SK-N-SH (cell line): ENCODE data around the gene DCDC2. TPM values are rescaled to one million over a fixed set of nuclear protein-coding genes. Genes with fewer than 3 reads are reported as not detected.

ENCODE experiments used
- CTCF ChIA-PET: fragments of 300-600, 350-600 bp; formaldehyde crosslinking; extraction: SDS; loops from one replicate; lab custom pipeline; 2021; lab: Yijun Ruan, JAX
- POLR2A ChIA-PET: fragments of 350-600 bp; sonication (Branson Sonifier 250); formaldehyde crosslinking; extraction: SDS; loops from one replicate; lab custom pipeline; 2020; ENCODE audit warnings: antibody characterized with exemption, inconsistent platforms; lab: Yijun Ruan, JAX
- DNase-seq: peaks from one replicate; pipeline ENCODE4 v3.0.0; 2012
- H2AFZ ChIP-seq: fragments of 200-600 bp; sonication (generic); 2 replicates; pipeline ENCODE4 v1.8.1; 2016; ENCODE audit warnings: antibody characterized with exemption, mild to moderate bottlenecking, low read depth
- H3F3A ChIP-seq: fragments of 200-600 bp; sonication (generic); replicated peaks from 2 replicates; pipeline ENCODE3; 2016; ENCODE audit warnings: antibody characterized with exemption, mild to moderate bottlenecking; ENCODE audit not compliant: insufficient read depth
- H3K27ac ChIP-seq, 2 experiments: fragments of 200-500 bp in 1 of 2; fragments of 200-600 bp in 1 of 2; sonication (Bioruptor generic) in 1 of 2; sonication (generic), shearing (Covaris generic) in 1 of 2; 2 replicates each; pipeline versions ENCODE4 v1.5.1 to v1.6.1; 2014 to 2016; ENCODE audit warnings: low read depth in 2 of 2, inconsistent platforms in 1 of 2, low read length in 1 of 2, mild to moderate bottlenecking in 1 of 2, mixed read lengths in 1 of 2
- H3K27me3 ChIP-seq: fragments of 200-600 bp; sonication (generic), shearing (Covaris generic); 2 replicates; pipeline ENCODE4 v1.6.1; 2016; ENCODE audit warnings: mixed run types; ENCODE audit not compliant: insufficient read depth
- H3K36me3 ChIP-seq, 2 experiments: fragments of 200-500 bp in 1 of 2; fragments of 200-600 bp in 1 of 2; sonication (Bioruptor generic) in 1 of 2; sonication (generic) in 1 of 2; replicated peaks in 1 of 2; 2 replicates each; pipeline versions ENCODE3 to v1.5.1; 2014 to 2016; ENCODE audit warnings: low read length in 1 of 2, mild to moderate bottlenecking in 1 of 2; ENCODE audit not compliant: insufficient read depth in 2 of 2, control insufficient read depth in 1 of 2
- H3K4me1 ChIP-seq, 2 experiments: fragments of 200-500 bp in 1 of 2; fragments of 200-600 bp in 1 of 2; sonication (Bioruptor generic) in 1 of 2; sonication (generic), shearing (Covaris generic) in 1 of 2; 2 replicates each; pipeline versions ENCODE4 v1.5.1 to v1.6.1; 2014 to 2016; ENCODE audit warnings: low read depth in 1 of 2, low read length in 1 of 2, mixed run types in 1 of 2; ENCODE audit not compliant: insufficient read depth in 2 of 2, control insufficient read depth in 1 of 2
- H3K4me2 ChIP-seq: fragments of 200-600 bp; sonication (generic), shearing (Covaris generic); 2 replicates; pipeline ENCODE4 v1.6.1; 2017; ENCODE audit warnings: mixed run types
- H3K4me3 ChIP-seq, 2 experiments: fragments of 200-500 bp in 1 of 2; fragments of 200-600 bp in 1 of 2; sonication (Bioruptor generic) in 1 of 2; sonication (generic), shearing (Covaris generic) in 1 of 2; 2 replicates each; pipeline versions ENCODE4 v1.5.1 to v1.8.1; 2014 to 2016; ENCODE audit warnings: low read depth in 2 of 2, inconsistent platforms in 1 of 2, low read length in 1 of 2, mild to moderate bottlenecking in 1 of 2, mixed read lengths in 1 of 2, moderate library complexity in 1 of 2
- H3K79me2 ChIP-seq: fragments of 200-600 bp; sonication (generic); 2 replicates; pipeline ENCODE4 v1.8.1; 2017; ENCODE audit warnings: mild to moderate bottlenecking; ENCODE audit not compliant: insufficient read depth
- H3K9ac ChIP-seq: fragments of 200-600 bp; sonication (generic); 2 replicates; pipeline ENCODE4 v1.6.1; 2017; ENCODE audit warnings: mixed run types
- H3K9me2 ChIP-seq: fragments of 200-600 bp; sonication (generic); 2 replicates; pipeline ENCODE4 v1.6.1; 2017; ENCODE audit warnings: mixed run types
- H3K9me3 ChIP-seq: fragments of 200-600 bp; sonication (generic); 2 replicates; pipeline ENCODE4 v1.6.1; 2017; ENCODE audit warnings: mixed run types, mild to moderate bottlenecking, moderate library complexity
- H4K20me1 ChIP-seq: fragments of 200-600 bp; sonication (generic); 2 replicates; pipeline ENCODE4 v1.6.1; 2017; ENCODE audit warnings: mild to moderate bottlenecking, mixed run types; ENCODE audit not compliant: insufficient read depth
- CTCF ChIP-seq: fragments of 200-600 bp; sonication (generic); IDR thresholded peaks from 2 replicates; pipeline ENCODE4 v1.6.1; 2017; ENCODE audit warnings: antibody characterized with exemption, mild to moderate bottlenecking, moderate library complexity
- EP300 ChIP-seq, 2 experiments: IDR thresholded peaks; 2 replicates each; pipeline versions ENCODE4 v1.4.0 to v1.6.1; 2012; ENCODE audit warnings: borderline replicate concordance in 1 of 2, low read depth in 1 of 2, low read length in 1 of 2
- FOSL2 ChIP-seq: IDR thresholded peaks from 2 replicates; pipeline ENCODE4 v1.4.0; 2012; ENCODE audit warnings: low read depth, mild to moderate bottlenecking, moderate library complexity, borderline replicate concordance
- FOXJ3 ChIP-seq: sonication (generic); formaldehyde crosslinking; IDR thresholded peaks from 2 replicates; pipeline ENCODE4 v1.5.1; 2020; ENCODE audit warnings: mild to moderate bottlenecking, missing genetic modification reagents
- FOXM1 ChIP-seq: IDR thresholded peaks from 2 replicates; pipeline ENCODE4 v1.4.0; 2012; ENCODE audit warnings: low read depth, mild to moderate bottlenecking
- GABPA ChIP-seq: IDR thresholded peaks from 2 replicates; pipeline ENCODE4 v1.4.0; 2012; ENCODE audit warnings: low read depth, mild to moderate bottlenecking
- GATA2 ChIP-seq: sonication (generic); formaldehyde crosslinking; IDR thresholded peaks from 2 replicates; pipeline ENCODE4 v1.5.0; 2020; ENCODE audit warnings: mild to moderate bottlenecking, missing genetic modification reagents
- NRF1 ChIP-seq: IDR thresholded peaks from 2 replicates; pipeline ENCODE4 v1.6.1; 2012; ENCODE audit warnings: low read depth, mild to moderate bottlenecking, low read length
- REST ChIP-seq: IDR thresholded peaks from 2 replicates; pipeline ENCODE4 v1.6.1; 2012; ENCODE audit warnings: mild to moderate bottlenecking, low read depth, low read length, moderate library complexity
- SIN3A ChIP-seq: IDR thresholded peaks from 2 replicates; pipeline ENCODE4 v1.6.1; 2012; ENCODE audit warnings: low read depth, mild to moderate bottlenecking, low read length, moderate library complexity, borderline replicate concordance
- SMC3 ChIP-seq: IDR thresholded peaks from 2 replicates; pipeline ENCODE4 v1.6.1; 2012; ENCODE audit warnings: low read depth, low read length, improper control_type of control experiment
- TCF12 ChIP-seq: IDR thresholded peaks from 2 replicates; pipeline ENCODE4 v1.4.0; 2012
- TEAD4 ChIP-seq: IDR thresholded peaks from 2 replicates; pipeline ENCODE4 v1.4.0; 2012; ENCODE audit warnings: mild to moderate bottlenecking, borderline replicate concordance; ENCODE audit not compliant: insufficient read depth
- WGBS: methylation state at CpG from one replicate; pipeline ENCODE4 v1.1.6; 2017; ENCODE audit warnings: low lambda C conversion rate; 5-methylcytosine and 5-hydroxymethylcytosine counted together
- polyA plus RNA-seq, 3 experiments: library from polyadenylated mRNA; depleted of rRNA; stranded (reverse); fragments of >200 nt; gene quantifications; 2 replicates each; pipeline ENCODE4 v1.2.3, GENCODE V29; 2012
- TF ChIP-seq, protein P1 (sequence below): IDR thresholded peaks from 2 replicates; pipeline ENCODE4 v1.4.0; 2012; ENCODE audit warnings: low read depth, borderline replicate concordance
- TF ChIP-seq, protein P2 (sequence below): fragments of 150-350 bp; IDR thresholded peaks from 2 replicates; pipeline ENCODE4 v1.6.1; 2016; ENCODE audit warnings: mild to moderate bottlenecking, low read depth, low read length

DCDC2 gene
- polyA plus RNA-seq, 1 of the 3 experiments (the other 2 are of a cell fraction), result not detected

GRCh38 chr6:24327756-24328155 lies 30.1 kb downstream of the DCDC2 start:
- H3K36me3 ChIP-seq, result no peaks in the 10 kb centered on the region
- H3K4me3 ChIP-seq, result no peak overlapping the region
- no peak overlapping the region for H3K9ac ChIP-seq
- DNase-seq, result no peak
- no peaks in the 10 kb centered on the region for H3K27me3 ChIP-seq
- H3K9me3 ChIP-seq, result no peaks in the 10 kb centered on the region
- POLR2A ChIA-PET, result no interaction called here
- H3K79me2 ChIP-seq, result no peaks in the 10 kb centered on the region
- no peaks in the 10 kb centered on the region; a peak in 1 of 4 replicates for H3K4me1 ChIP-seq
- no peak overlapping the region for H2AFZ ChIP-seq
- H3K4me2 ChIP-seq, result no peak overlapping the region
- 74% methylated on average over 4 of the region's 4 CpGs for WGBS
- TF ChIP-seq FOXM1, result no peak
- TF ChIP-seq NRF1, result no peak
- no peak for TF ChIP-seq SMC3
- H4K20me1 ChIP-seq, result no peaks in the 10 kb centered on the region
- H3F3A ChIP-seq, result no peaks in the 10 kb centered on the region
- H3K9me2 ChIP-seq, result no peaks in the 10 kb centered on the region
- CTCF ChIA-PET, result interaction anchor here (1.0 to 1.4 kb wide), 3 partner anchors 11 to 45 kb away, joined by 3 read pairs; no protein-coding TSS in a partner anchor
- H3K27ac ChIP-seq, result no peak overlapping the region

DNA sequence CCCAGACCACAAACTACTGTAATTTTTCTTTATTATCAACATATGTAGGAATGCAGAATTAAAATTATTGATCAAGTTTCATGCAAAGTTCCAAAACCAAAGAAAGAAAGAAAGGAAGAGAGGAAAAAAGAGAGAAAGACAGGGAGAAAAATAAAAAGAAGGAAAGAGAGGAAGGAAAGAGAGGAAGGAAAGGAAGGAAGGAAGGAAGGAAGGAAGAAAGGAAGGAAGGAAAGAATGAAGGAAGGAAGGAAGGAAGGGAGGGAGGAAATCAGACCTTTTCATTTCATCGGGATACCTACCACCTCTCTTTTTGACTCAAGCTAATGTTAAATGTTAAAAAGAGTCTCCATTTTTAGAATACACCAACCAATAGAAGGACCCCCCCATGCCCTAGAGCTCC lies 31.9 kb downstream of the DCDC2 start:
- Histone ChIP-seq H3K4me2 (no peak overlapping the region), H3K27me3 (no peaks in the 10 kb centered on the region), H3K4me3 (no peak overlapping the region), H4K20me1 (no peaks in the 10 kb centered on the region), H3F3A (no peaks in the 10 kb centered on the region), H2AFZ (no peak overlapping the region), H3K79me2 (no peaks in the 10 kb centered on the region), H3K4me1 (no peaks in the 10 kb centered on the region; a peak in 1 of 4 replicates), H3K9me3 (no peaks in the 10 kb centered on the region), H3K9me2 (no peaks in the 10 kb centered on the region), H3K36me3 (no peaks in the 10 kb centered on the region), H3K9ac (no peak overlapping the region), H3K27ac (no peak overlapping the region)
- DNase-seq, result no peak
- TF ChIP-seq, protein P1, sequence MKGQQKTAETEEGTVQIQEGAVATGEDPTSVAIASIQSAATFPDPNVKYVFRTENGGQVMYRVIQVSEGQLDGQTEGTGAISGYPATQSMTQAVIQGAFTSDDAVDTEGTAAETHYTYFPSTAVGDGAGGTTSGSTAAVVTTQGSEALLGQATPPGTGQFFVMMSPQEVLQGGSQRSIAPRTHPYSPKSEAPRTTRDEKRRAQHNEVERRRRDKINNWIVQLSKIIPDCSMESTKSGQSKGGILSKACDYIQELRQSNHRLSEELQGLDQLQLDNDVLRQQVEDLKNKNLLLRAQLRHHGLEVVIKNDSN, result no peak
- TF ChIP-seq FOSL2, result no peak
- no peak for TF ChIP-seq CTCF
- no peak for TF ChIP-seq REST
- TF ChIP-seq, protein P2, sequence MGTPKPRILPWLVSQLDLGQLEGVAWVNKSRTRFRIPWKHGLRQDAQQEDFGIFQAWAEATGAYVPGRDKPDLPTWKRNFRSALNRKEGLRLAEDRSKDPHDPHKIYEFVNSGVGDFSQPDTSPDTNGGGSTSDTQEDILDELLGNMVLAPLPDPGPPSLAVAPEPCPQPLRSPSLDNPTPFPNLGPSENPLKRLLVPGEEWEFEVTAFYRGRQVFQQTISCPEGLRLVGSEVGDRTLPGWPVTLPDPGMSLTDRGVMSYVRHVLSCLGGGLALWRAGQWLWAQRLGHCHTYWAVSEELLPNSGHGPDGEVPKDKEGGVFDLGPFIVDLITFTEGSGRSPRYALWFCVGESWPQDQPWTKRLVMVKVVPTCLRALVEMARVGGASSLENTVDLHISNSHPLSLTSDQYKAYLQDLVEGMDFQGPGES, result no peak
- no peak for TF ChIP-seq GATA2 (CRISPR knock-in tag)
- no peak for TF ChIP-seq SIN3A
- no peak for TF ChIP-seq GABPA
- TF ChIP-seq EP300 (IDR thresholded peaks at IDR 0.05; ENCODE audit: borderline replicate concordance in 1 of 2, low read depth in 1 of 2, low read length in 1 of 2), result no peak
- no peak for TF ChIP-seq FOXM1
- TF ChIP-seq TEAD4, result no peak
- TF ChIP-seq FOXJ3 (CRISPR knock-in tag), result no peak
- no peak for TF ChIP-seq TCF12
- 88% methylated on average over 1 of the region's 1 CpG for WGBS
- ChIA-PET POLR2A (no interaction called here), CTCF (no interaction called here)
